ENCODE data around the gene CAMK1D.

Gene CAMK1D

GRCh38 chr10:12716042-12716441 lies 366.7 kb downstream of the CAMK1D start:
- H3K4me3 ChIP-seq (ENCODE audit: low read depth, low read length) = no peak overlapping the region
- TF ChIP-seq, protein P1, sequence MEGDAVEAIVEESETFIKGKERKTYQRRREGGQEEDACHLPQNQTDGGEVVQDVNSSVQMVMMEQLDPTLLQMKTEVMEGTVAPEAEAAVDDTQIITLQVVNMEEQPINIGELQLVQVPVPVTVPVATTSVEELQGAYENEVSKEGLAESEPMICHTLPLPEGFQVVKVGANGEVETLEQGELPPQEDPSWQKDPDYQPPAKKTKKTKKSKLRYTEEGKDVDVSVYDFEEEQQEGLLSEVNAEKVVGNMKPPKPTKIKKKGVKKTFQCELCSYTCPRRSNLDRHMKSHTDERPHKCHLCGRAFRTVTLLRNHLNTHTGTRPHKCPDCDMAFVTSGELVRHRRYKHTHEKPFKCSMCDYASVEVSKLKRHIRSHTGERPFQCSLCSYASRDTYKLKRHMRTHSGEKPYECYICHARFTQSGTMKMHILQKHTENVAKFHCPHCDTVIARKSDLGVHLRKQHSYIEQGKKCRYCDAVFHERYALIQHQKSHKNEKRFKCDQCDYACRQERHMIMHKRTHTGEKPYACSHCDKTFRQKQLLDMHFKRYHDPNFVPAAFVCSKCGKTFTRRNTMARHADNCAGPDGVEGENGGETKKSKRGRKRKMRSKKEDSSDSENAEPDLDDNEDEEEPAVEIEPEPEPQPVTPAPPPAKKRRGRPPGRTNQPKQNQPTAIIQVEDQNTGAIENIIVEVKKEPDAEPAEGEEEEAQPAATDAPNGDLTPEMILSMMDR (IDR thresholded peaks at IDR 0.05; ENCODE audit: low read depth, low read length, missing control alignments) = no peak
- no peak for DNase-seq (ENCODE audit: low read depth)

DNA sequence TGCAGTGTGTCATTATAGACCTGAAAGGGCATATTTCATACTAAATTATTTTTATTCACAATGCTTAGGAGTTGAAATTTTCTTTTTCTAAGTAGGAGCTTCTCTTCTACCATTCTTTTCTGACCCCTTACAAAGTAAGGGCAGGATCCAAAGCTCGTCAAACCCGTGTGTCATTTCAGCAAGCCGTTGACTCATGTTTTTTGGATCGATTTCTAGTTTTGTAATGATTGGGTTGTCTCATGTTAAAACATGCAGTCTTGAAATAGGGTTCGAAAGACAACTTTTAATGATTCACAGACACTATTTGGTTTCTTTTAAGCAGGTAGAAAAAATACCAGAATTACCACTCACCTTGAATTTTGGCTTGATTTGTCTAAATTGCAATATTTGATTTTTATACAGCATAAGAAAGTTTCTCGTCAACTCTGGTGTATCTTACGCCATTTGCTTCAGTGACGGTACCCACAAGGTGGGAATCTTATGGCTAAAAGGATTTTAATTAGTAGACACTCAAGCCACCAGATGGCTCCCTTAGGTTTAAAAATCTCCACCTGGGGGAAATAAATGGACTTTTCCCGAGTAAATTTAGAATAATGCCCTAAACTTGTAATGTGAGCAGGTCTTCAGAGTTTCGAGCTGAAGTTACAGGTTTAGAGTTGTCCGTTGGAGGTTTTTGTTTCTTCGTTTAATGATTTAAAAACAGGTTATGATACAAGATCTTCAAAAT lies 368.8 kb downstream of the CAMK1D start:
- TF ChIP-seq, protein P1 (IDR thresholded peaks at IDR 0.05; ENCODE audit: low read depth, low read length, missing control alignments) = no peak
- no peak overlapping the region for H3K4me3 ChIP-seq (ENCODE audit: low read depth, low read length)
- DNase-seq (ENCODE audit: low read depth) = no peak

GRCh38 chr10:12719365-12719764 lies 370.0 kb downstream of the CAMK1D start:
- TF ChIP-seq, protein P1 (IDR thresholded peaks at IDR 0.05; ENCODE audit: low read depth, low read length, missing control alignments) = no peak
- DNase-seq (ENCODE audit: low read depth) = no peak
- H3K4me3 ChIP-seq (ENCODE audit: low read depth, low read length) = no peak overlapping the region

DNA sequence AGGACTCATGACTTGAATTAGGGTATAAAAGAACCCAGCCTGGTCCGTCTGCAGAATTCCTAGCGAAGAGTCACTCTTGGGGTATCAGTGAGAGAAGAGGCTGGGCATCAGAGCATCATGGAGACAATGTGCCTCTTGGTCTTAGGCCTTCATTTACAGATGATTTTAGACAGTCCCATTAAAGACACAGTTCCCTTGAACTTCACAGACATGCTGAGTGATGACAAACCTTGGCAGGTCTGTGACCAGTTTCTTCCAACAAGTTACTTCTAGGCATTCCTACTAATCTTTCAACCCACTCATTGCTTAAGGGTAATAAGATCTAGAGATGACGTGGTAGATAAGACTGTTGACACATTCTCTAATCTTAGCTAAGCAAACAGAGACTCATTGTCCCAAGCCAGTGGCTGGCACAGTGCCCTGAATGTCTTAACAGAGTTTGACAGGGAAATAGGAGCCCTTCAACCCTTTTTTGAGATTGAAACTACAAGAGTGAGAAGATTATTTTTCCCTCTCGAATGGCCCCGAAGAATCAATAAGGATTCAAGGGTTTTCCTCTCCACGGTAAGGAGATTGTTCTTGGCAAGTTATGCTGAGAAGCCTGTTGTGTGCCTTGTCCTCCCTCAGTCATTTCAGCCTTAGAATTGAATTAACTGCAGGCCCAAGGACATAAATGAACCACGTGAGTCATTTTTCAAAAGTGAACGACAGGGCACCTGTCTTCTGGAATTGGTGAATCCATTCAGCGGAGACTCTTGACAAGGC lies 371.1 kb downstream of the CAMK1D start:
- no peak for DNase-seq (ENCODE audit: low read depth)

GRCh38 chr10:12721334-12721733 lies 372.0 kb downstream of the CAMK1D start:
- DNase-seq (ENCODE audit: low read depth) = no peak
- TF ChIP-seq, protein P1 (IDR thresholded peaks at IDR 0.05; ENCODE audit: low read depth, low read length, missing control alignments) = no peak
- H3K4me3 ChIP-seq (ENCODE audit: low read depth, low read length) = no peak overlapping the region

More for the DNA sequence above, 371.1 kb downstream of the CAMK1D start:
- TF ChIP-seq, protein P1 (IDR thresholded peaks at IDR 0.05; ENCODE audit: low read depth, low read length, missing control alignments) = no peak
- no peak overlapping the region for H3K4me3 ChIP-seq (ENCODE audit: low read depth, low read length)

DNA sequence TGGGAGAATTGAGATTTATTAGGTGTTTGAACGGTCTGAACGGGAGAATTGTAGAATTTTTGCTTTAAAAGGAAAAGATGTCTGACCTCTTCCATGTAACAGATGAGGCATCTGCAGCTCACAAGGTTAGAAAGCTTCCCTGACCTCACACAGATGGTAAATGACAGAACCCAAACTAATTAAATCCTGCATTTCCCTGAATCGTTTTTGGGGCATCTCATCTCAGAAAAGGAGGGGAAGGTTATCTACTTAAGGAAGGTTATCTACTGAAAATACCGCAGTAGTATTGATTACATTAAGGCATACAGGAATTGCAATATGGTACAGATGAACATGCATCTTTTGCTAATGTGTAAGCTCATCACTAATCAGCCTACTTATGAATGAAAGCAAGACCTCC lies 373.9 kb downstream of the CAMK1D start:
- no peak overlapping the region for H3K4me3 ChIP-seq (ENCODE audit: low read depth, low read length)
- DNase-seq (ENCODE audit: low read depth) = no peak
- TF ChIP-seq, protein P1 (IDR thresholded peaks at IDR 0.05; ENCODE audit: low read depth, low read length, missing control alignments) = no peak
